ENCODE results near the gene ARX. TPM values are rescaled to one million over a fixed set of nuclear protein-coding genes. Genes with fewer than 3 reads are reported as not detected.

ARX gene
- total and polyA plus RNA-seq, 9 of the 15 experiments (the other 6 are each of a cell fraction or from before 2014, with no cell fraction given), result 0.03 TPM; not detected in 8

GRCh38 chrX:24993879-24994278 is 21.9 kb downstream of the ARX start (continued):
- TF ChIP-seq POLR3G (IDR thresholded peaks at IDR 0.05; ENCODE audit: extremely low read depth, insufficient read length, insufficient replicate concordance) (no peak), KDM1A (IDR thresholded peaks at IDR 0.05) (no peak)

DNA sequence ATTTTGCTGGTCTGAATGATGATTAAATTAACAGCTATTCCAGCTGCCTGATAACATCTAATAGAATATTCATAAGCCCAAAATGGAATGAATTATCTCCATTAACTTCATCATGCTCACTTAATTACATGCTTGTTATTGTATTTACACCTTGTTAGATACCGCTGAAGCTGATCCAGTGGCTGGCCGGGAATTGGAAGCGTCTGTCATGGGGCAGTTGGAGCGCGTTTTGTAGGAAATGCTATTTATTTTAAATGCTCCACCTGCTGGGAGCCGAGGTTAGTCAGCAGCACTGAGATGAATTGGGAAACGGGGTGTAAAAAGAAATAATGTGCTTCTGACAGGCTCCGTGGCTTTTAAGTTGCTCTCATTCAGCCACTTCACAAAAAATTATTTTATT is 25.2 kb downstream of the ARX start:
- in situ Hi-C loops (cut with MboI) (no loop called here), intact Hi-C loops (cut with micrococcal nuclease) (no loop called here)
- no peak for TF ChIP-seq HDAC3 (IDR thresholded peaks at IDR 0.05; ENCODE audit: borderline replicate concordance, partially characterized antibody)
- TF ChIP-seq HDGF (IDR thresholded peaks at IDR 0.05), result no peak
- no peak for TF ChIP-seq JUNB (CRISPR knock-in tag; conservative IDR thresholded peaks at IDR 0.05)
- TF ChIP-seq ZNF253 (CRISPR knock-in tag; conservative IDR thresholded peaks at IDR 0.05), result no peak
- TF ChIP-seq DDX20 (tag; IDR thresholded peaks at IDR 0.05; ENCODE audit: low read depth), result no peak
- TF ChIP-seq ZNF518B (CRISPR knock-in tag; IDR thresholded peaks at IDR 0.05), result no peak
- no peak for TF ChIP-seq SMAD3 (CRISPR knock-in tag; conservative IDR thresholded peaks at IDR 0.05)
- TF ChIP-seq ZNF696 (CRISPR knock-in tag; conservative IDR thresholded peaks at IDR 0.05), result no peak
- TF ChIP-seq POLR2H (tag; IDR thresholded peaks at IDR 0.05; ENCODE audit: low read depth), result no peak
- no peak for TF ChIP-seq TAF1 (IDR thresholded peaks at IDR 0.05; ENCODE audit: control insufficient read depth, extremely low read depth, insufficient read depth, low read length, severe bottlenecking)
- no peak for TF ChIP-seq FOXJ3 (CRISPR knock-in tag; IDR thresholded peaks at IDR 0.05)
- no peak for TF ChIP-seq NR2F6 (CRISPR knock-in tag; IDR thresholded peaks at IDR 0.05)
- TF ChIP-seq ATF7 (IDR thresholded peaks at IDR 0.05), result no peak
- TF ChIP-seq ARID1B (IDR thresholded peaks at IDR 0.05), result no peak
- no peak for TF ChIP-seq PREB (CRISPR knock-in tag; IDR thresholded peaks at IDR 0.05)
- TF ChIP-seq, protein P1, sequence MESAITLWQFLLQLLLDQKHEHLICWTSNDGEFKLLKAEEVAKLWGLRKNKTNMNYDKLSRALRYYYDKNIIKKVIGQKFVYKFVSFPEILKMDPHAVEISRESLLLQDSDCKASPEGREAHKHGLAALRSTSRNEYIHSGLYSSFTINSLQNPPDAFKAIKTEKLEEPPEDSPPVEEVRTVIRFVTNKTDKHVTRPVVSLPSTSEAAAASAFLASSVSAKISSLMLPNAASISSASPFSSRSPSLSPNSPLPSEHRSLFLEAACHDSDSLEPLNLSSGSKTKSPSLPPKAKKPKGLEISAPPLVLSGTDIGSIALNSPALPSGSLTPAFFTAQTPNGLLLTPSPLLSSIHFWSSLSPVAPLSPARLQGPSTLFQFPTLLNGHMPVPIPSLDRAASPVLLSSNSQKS (CRISPR knock-in tag; IDR thresholded peaks at IDR 0.05), result no peak
- no peak for TF ChIP-seq MTA2 (IDR thresholded peaks at IDR 0.05; ENCODE audit: low read depth)
- ATAC-seq (no peak), FAIRE-seq (no peak), DNase-seq (ENCODE audit: extremely low read depth in 1 of 4, low spot score in 3 of 4) (no peak)
- BruUV-seq (replicated peaks), result no TSS peak
- no peak overlapping the region for H3K4me3 ChIP-seq
- no peaks in the 10 kb centered on the region for H3K27me3 ChIP-seq (ENCODE audit: control insufficient read depth in 2 of 2, insufficient read depth in 2 of 2, low read length in 2 of 2)
- no peaks in the 10 kb centered on the region for H3K9me3 ChIP-seq (replicated peaks; ENCODE audit: control insufficient read depth, insufficient read depth, low read depth, low read length)
- no peak overlapping the region for H3K4me2 ChIP-seq (ENCODE audit: insufficient read depth, low read length)
- H3K4me1 ChIP-seq (replicated peaks in 1 of 2; ENCODE audit: control insufficient read depth in 2 of 2, insufficient read depth in 2 of 2, low read length in 2 of 2), result no peaks in the 10 kb centered on the region
- H3K79me2 ChIP-seq (ENCODE audit: control insufficient read depth, insufficient read depth, low read length), result no peaks in the 10 kb centered on the region
- no peaks in the 10 kb centered on the region for H3K9me1 ChIP-seq (ENCODE audit: control insufficient read depth, insufficient read depth, low read length)
- CTCF ChIA-PET (ENCODE audit: low intra/inter-chr PET ratio), result no interaction called here
- WGBS (ENCODE audit: insufficient coverage, low coverage, missing lambda C conversion rate), result 94% methylated on average over 8 of the region's 8 CpGs
- POLR2A ChIA-PET, result interaction anchor here (0.8 kb wide), 1 partner anchor 21 kb away, joined by 3 read pairs; no protein-coding TSS in a partner anchor
- no peak overlapping the region for H3K27ac ChIP-seq (ENCODE audit: extremely low read depth, low read depth, low read length)
- H3K9ac ChIP-seq (ENCODE audit: insufficient read depth in 1 of 2, low read depth in 2 of 2, low read length in 2 of 2), result no peak overlapping the region
- H3K36me3 ChIP-seq (ENCODE audit: control insufficient read depth, insufficient read depth, low read length), result peaks cover 13% of the 10 kb centered on the region; the same call in 2 of the 3 replicates
- no peak overlapping the region for H2AFZ ChIP-seq (ENCODE audit: low read depth, low read length)
- H4K20me1 ChIP-seq (replicated peaks; ENCODE audit: control insufficient read depth, insufficient read depth, low read length), result no peaks in the 10 kb centered on the region
